Stimulated activated CD4-positive, alpha-beta T cell treated with anti-CD3 and anti-CD28 coated beads, TNF-alpha, amount 100 ng/mL, for 24 hours (primary cell): ENCODE measurements around the gene RSKR.
A peak's percentile ranks its signal among the peaks of the same experiment; 100 is the strongest.
"Not testable (repeated sequence)": the region's sequence is repeated elsewhere in the genome, so short reads cannot be mapped to it uniquely, and the experiment has no call there.

Experiments used
- DNase-seq, 3 experiments: peaks; one replicate each; pipeline ENCODE4 v3.0.0-alpha.2; 2020; ENCODE audit warnings: low read depth in 3 of 3

The RSKR gene, protein sequence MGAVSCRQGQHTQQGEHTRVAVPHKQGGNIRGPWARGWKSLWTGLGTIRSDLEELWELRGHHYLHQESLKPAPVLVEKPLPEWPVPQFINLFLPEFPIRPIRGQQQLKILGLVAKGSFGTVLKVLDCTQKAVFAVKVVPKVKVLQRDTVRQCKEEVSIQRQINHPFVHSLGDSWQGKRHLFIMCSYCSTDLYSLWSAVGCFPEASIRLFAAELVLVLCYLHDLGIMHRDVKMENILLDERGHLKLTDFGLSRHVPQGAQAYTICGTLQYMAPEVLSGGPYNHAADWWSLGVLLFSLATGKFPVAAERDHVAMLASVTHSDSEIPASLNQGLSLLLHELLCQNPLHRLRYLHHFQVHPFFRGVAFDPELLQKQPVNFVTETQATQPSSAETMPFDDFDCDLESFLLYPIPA

DNA sequence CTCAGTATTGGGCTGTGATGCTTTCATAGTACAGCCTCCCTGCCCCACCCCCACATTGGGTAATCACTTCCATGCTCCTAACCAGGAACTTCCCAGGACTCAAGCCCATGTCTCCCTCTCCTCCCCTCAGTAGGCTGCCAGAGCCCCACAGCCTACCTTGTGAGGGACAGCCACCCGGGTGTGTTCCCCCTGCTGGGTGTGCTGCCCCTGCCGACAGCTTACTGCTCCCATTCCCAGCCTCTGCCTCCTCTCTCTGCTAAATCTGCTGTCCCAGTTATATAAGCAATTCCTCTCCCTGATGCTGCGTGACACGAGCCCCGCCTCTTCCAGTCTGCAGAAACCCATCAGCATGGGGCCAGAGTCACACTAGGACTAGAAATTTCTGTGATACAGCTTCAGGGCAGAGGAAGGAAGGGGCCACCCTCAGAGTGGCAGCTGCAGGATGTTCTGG is at the start of gene RSKR:
RSKR (minus strand) TSS at position 255 of the 451 bp plus-strand sequence; CDS start at position 231, 24 bp downstream.
- DNase-seq = no peak

DNA sequence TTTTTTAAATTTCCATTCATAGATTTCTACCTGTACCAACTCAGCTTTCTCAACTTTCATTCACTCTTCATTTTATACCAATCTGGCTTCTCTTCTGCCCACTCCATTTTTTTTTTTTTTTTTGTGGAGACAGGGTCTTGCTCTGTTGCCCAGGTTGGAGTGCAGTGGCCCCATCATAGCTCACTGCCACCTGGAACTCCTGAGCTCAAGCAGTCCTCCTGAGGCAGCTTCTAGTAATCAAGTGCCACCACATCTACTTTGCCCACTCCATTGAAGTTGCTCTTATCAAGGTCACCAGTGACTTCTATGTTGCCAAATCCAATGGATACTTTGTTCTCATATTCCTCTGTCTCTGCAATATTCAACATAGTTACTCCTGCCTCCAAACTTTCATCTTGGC is 49.7 kb upstream of the RSKR start:
- DNase-seq = no peak

DNA sequence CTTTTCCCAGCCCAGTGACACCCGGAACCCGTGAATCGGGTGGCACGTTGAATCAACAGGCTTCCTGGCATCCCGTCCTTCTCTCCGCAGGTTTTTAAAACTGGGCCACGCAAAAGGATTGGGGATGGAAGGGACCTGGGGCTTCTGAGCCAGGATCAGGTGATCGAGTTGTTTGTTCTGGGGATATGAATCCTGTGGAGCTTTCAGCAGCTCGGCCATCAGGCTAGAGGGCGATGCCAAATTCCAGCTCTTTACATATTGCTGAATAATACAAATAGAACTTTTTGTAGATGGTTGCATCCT is 48.5 kb upstream of the RSKR start:
- DNase-seq = no peak

DNA sequence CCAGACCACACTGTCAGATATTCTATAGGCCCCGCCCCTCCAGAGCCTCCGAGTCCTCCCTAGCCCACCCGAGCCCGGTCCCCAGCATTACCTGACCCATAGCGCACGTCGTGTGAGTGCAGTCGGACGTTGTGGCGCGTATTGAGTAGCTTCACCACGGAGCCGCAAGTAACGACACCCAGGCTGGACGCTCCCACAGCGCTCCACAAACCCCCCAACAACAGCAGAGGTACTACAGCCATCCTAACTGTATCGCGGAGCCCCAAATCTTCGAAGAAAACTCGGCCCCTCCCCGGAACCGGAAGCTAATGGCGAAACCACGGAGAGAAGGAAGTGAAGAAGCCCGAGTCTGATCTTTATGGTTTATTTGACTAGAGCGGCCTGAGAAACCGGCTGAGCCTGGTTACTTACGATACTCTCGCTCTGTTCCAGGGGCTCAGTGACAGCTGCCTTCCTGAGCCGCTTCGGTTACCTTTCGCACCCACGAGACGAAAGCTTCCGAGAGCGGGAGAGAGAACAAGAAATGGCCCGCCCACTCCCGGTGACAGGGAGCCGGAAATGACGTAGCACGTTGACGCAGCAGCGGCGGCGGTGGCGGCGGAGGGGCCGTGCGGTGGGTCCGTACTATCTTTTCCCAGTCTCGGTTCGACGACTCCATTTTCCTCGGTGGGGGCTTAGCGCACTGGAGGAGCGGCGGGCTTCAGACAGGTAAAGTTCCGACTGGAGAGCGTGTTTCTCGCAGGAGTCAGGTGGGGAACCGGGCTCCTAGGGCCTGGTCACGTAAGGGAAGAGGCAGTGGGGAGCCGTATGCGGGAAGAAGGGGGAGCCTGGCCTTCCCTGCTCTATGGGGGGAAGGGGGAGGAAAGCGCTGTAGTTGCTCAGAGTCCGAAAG is 47.9 kb upstream of the RSKR start, which contains the start of the genes SDF2 and SUPT6H:
SDF2 (minus strand) TSS at position 272 of the 892 bp plus-strand sequence; CDS start at position 242, 30 bp downstream.
SUPT6H (plus strand) TSS at position 571 of the 892 bp plus-strand sequence. CDS start 11,197 bp downstream, outside the sequence.
- peak; percentile 93 to 95 (median 94) for DNase-seq

DNA sequence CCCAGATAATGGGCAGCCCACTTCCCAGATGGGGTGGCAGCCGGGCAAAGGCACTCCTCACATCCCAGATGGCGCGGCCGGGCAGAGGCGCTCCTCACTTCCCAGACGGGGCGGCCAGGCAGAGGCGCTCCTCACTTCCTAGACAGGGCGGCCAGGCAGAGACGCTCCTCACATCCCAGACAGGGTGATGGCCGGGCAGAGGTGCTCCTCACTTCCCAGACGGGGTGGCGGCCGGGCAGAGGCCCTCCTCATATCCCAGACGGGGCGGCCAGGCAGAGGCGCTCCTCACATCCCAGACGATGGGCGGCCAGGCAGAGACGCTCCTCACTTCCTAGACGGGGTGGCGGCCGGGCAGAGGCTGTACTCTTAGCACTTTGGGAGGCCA is 45.5 kb upstream of the RSKR start:
- not testable (repeated sequence) for DNase-seq

DNA sequence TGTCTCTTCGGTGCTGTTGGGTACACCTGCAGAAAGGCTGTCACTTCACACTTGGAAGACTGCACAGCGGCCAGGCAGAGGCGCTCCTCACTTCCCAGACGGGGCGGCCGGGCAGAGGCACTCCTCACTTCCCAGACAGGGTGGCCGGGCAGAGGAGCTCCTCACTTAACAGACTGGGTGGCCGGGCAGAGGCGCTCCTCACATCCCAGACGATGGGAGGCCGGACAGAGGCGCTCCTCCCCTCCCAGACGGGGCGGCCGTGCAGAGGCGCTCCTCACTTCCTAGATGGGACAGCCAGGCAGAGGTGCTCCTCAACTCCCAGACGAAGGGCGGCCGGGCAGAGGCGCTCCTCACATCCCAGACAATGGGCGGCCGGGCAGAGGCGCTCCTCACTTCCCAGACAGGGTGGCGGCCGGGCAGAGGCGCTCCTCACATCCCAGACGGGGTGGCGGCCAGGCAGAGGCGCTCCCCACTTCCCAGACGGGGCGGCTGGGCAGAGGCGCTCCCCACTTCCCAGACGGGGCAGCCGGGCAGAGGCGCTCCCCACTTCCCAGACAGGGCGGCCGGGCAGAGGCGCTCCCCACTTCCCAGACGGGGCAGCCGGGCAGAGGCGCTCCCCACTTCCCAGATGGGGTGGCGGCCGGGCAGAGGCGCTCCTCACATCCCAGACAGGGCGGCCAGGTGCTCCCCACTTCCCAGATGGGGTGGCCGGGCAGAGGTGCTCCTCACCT is 44.9 kb upstream of the RSKR start:
- not testable (repeated sequence) for DNase-seq

DNA sequence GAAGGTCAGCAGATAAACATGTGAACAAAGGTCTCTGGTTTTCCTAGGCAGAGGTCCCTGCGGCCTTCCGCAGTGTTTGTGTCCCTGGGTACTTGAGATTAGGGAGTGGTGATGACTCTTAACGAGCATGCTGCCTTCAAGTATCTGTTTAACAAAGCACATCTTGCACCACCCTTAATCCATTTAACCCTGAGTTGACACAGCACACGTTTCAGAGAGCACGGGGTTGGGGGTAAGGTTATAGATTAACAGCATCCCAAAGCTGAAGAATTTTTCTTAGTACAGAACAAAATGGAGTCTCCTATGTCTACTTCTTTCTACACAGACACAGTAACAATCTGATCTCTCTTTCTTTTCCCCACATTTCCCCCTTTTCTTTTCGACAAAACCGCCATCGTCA is 44.4 kb upstream of the RSKR start:
- not testable (repeated sequence) for DNase-seq

DNA sequence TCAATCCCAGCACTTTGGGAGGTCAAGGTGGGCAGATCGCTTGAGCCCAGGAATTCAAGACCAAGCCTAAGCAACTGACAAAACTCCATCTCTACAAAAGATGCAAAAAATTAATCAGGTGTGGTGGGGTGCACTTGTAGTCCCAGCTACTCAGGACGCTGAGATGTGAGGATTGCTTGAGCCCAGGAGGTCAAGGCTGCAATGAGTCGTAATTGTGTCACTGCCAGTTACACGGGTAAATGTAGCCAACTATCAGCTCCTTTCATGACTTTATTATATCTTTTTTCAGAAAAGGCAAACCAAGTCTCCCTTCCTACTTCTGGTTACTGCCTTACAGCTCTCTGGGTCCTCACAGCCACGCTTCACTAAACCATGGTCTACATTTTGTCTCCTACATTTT is 43.8 kb upstream of the RSKR start:
- DNase-seq = no peak

DNA sequence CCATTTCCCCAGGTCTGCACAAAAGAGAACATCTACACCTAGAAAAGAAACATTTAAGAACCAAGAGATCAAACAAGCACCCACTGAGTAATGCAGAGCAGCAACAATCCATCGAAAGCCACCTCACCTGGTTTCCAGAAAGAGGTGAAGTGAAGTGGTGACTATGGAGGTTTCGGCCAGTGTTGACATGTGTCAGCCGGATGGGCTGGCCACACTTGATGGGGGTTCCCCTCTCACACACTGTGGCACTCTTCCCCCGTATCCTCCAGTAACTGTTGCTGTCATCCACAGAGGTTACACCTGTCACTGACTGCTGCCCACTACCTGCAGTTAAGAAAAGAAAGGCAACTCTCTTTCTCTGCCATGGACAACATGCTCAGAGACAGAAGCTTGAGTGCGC is 41.2 kb upstream of the RSKR start:
- no peak for DNase-seq

DNA sequence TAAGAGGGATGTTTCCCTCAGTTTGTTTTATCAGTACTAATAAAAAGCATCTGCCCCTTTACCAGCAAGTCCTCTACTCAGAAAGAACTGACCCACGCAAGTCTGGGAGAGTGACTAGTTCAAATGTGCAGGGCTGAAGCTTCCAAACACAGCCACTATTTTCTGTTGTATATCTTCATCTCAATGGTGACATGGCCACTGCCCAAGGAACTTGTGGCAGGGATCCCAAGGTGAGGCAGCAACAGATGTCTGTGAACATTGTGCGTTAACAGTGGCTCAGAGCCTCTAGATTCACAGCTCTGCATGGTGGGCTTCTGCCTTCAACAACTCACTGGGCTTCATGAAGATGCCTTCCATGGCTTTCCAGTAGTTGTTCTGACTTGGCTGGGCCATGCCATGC is 34.7 kb upstream of the RSKR start:
- DNase-seq = no peak

DNA sequence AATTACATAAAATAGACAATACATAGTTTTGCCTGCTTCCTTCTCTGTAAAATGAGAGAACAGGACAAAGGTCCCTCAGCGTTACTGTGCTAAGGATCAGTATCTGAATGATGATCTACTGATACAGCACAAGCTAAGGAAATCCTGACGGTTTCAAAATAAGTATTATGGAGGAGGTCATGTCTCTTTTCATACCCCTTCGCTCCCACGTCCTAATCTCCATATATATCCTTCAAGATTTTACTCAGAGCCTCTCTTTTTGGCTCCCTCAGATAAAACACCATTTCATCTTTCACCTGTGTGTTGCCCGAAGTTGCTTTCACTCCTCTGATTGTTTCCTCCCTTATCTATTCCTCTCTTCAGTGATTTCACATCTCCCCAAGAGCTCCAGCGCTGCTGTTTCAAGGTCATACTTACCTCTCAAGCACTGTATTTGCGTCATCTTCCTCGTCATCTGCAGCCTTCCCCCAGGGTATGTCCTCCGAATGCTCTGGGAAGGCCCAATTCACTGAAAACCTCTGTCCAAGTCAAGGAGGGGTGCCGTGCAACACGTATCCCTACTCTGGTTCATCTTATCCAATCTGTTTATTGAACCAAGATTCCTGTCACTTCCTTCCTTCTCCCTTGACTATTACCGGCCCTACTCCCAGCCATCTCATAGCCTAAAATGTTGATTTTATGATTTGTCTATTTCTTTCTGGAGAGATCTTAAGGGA is 32.2 kb upstream of the RSKR start:
- DNase-seq = no peak

DNA sequence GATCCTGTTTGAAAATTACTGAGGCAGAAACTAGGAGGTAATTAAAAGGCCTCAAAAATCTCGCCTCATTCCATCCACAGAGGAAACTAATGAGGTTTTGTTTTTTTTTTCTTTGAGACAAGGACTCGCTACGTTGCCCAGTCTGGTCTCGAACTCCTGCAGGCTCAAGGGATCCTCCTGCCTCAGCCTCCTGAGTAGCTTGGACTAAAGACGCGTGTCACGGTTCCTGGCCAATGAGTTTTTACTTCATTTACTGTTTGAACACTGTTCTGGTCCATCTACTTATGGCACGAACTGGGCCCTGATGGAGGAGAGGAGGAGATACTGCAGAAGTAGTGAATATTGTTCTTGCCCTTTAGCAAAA is 31.6 kb upstream of the RSKR start:
- DNase-seq = peak in 1 of 3 experiments; percentile 6

DNA sequence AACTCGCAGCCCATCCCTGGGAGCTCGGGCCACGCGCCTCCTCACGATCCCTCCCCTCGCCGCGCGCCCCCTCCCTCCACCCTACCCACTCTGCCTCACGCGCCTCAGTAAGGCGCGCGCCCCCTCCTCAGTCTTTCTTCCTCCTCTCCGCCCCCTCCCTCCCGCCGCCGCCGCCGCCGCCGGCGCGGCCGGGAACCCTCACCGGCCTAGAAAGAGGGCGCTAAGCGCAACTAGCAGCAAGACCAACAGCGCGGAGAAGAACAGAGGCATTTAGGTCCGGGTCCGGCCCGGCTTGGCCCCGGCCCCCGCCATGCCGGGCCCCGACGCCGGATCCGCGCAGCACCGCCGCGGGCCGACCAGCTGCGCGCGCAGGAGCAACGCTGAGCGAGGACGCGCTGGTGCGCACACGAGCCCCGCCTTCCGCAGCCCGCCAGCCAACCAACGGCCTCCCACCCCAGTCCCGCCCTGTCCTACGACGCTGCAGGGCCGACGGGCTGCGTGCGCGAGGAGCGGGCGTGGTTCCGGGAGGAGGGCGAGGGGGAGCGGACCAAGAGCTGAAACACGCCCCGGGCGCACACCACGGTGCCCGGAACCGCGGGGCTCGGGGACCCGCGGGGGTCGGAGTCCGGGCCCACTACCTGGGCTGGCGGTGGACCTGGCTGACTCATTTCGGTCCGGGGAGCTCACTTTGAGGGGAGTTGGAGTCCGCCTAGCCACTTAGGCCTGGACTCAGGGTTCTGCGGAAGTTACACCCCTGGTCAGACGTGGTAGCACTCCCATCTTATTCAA is 31.0 kb upstream of the RSKR start, which contains the start of gene BLTP2:
BLTP2 (minus strand) TSS at position 372 of the 789 bp plus-strand sequence; CDS start at position 270, 102 bp downstream.
- peak; percentile 90 to 95 (median 94) for DNase-seq

DNA sequence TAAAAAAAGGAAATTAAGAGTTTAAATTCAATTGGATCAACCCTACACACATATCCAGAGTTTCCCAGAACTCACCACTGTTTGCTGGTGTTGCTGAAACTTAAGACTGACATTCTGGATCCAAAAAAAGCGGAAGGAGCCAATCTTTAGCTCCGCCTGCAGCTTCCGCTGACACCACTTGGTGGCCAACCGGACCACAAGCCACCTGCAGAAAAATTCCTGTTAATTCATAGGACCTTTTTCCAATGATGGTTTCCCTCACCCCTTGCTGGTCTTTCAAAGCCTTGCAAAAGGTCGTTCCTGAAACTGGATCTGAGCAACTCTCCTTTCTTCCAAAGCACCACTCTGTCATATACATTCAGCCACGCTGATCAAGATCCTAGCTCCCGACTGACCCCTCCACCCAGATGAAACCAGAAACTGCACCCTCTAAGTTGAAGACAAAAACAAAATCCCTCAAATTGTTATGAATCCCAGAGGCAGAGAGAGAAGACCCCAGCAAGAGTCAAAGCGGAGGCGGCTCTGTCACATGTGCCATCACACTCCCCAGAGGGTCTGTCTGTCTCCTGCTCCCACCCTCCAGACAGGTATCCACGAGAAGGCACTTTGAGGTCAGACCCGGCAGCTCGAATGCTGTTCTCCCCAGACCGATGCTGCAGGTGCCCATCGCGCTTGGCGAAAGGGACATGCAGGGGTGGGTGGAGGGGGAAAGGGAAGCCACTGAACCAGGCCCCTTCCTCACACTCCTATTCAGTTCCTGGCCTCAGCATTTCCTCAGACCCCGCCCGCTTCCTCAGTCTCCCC is 30.2 kb upstream of the RSKR start:
- DNase-seq = peak in 1 of 3 experiments; percentile 34

DNA sequence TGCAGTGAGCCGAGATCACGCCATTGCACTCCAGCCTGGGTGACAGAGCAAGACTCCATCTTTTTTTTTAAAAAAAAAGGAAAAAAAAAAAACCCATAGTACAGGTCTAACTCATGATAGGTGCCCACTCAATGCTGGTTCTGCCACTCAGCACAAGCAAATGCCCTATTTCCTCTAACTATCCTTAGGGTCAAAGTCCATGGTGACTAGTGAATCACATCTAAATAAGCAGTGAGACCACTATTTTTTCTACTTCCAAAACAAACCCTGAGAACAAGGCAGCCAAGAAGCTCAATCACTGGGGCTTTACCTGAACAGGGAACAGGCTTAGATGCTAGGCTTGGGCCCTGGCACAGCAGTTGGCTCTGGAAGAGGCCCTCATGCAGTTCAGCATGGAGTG is 27.6 kb upstream of the RSKR start:
- DNase-seq = no peak

DNA sequence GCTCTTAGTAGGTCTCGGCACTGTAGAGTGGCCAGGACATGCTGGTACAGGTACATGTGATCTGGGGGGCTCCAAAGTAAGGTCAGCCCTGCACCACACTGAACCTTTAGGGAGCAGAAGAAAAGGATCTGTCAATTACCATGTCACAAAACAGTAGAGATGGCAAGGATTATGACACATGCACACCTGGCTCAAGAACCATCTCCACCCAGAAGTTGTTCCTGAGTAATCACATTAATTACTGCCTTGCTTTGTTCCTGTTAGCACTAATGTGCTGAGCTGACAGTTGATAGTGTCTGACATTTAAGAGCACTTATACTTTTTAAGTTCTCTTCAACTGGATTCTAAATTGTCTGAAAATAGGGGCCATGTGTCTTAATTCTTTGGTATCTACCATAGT is 21.5 kb upstream of the RSKR start:
- no peak for DNase-seq

DNA sequence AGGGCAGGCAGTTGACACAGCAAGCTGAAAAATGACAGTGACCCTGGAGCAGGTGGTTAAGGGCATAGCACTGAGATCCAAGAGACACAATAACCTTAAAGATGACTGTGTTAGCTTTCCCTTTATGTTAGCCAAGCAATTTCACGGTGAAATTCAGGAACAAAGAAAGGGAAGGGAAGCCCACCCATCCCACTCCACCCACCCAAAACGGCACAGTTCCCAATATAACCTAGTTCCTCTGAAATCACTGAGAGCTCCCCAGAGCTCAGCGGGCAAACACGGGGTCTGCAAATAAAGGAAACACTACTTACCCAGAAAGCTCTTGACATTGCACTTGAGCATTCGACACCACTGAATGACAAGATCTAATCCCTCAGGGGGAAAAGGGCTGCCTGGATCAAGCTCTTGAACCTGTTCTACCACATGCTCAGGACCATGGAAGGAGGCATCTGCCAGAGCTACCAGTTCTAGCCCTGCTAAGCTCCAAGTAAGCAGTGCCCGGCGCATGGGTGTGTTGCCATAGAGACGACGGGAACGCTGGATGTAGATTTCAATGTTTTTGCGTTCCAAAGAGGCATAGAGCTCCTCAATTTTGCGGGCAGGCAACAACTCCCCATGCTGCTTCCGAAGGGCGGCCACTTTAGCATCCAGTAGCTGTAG is 20.4 kb upstream of the RSKR start:
- DNase-seq = no peak

DNA sequence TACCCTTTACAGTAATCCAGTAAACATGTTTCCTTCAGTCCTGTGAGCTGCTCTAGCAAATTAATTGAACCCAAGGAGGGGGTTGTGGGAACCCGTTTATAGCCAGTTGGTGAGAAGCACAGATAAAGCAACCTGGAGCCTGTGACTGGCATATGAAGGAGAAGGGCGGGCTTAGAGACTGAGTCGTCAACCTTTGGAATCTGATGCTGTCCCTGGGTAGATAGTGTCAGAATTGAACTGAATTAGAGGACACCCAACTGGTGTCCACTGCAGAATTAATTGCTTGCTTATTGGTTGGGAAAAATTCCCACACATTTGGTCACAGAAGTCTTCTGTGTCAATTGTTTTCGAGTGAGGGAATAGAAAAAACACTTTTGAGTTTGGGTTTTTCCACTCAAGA is 12.8 kb upstream of the RSKR start:
- no peak for DNase-seq

DNA sequence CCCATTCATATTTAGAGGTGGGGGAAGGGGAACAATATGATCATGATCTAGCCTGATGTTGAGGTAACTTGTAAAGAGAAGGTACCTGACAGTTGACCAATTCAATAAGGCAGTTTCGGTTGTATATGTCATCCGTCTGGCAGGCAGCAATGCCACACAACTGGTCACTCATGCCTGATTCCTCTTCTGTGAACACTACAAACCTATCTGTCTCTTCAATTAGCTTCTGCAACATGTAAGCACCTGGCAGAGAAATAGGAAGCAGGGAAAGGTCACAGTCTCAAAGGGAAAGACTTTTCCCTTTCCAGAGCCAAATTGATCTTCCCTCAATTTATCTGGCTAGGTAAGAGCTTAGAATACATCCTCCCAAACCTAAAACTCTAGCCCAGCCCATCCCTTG is 10.2 kb upstream of the RSKR start:
- DNase-seq = no peak
